Mucosa of descending colon (tissue), 3 donors: ENCODE measurements around the gene COL5A1. TPM values are rescaled to one million over a fixed set of nuclear protein-coding genes. Genes with fewer than 3 reads are reported as not detected.

Experiments
- ATAC-seq: fragments of 200-7000 bp; cut with Tn5 transposase; one replicate; pipeline ENCODE4 v1.9.1; 2020; ENCODE audit warnings: mild to moderate bottlenecking, moderate library complexity
- DNase-seq, 3 donors: peaks; one replicate each; pipeline ENCODE4 v3.0.0-alpha.2; 2020
- H3K36me3 ChIP-seq: fragments of 200-600 bp; one replicate; pipeline ENCODE4 v1.8.0; 2021; ENCODE audit warnings: low read depth, mild to moderate bottlenecking
- H3K4me1 ChIP-seq: fragments of 200-600 bp; one replicate; pipeline ENCODE4 v1.8.0; 2021; ENCODE audit warnings: low read depth, mild to moderate bottlenecking
- H3K4me3 ChIP-seq: fragments of 200-600 bp; one replicate; pipeline ENCODE4 v1.8.0; 2021; ENCODE audit warnings: mild to moderate bottlenecking
- H3K9me3 ChIP-seq: fragments of 200-600 bp; one replicate; pipeline ENCODE4 v1.8.0; 2021; ENCODE audit warnings: mild to moderate bottlenecking
- CTCF ChIP-seq: fragments of 200-600 bp; IDR thresholded peaks from one replicate; pipeline ENCODE4 v1.8.0; 2022; ENCODE audit warnings: antibody characterized with exemption, mild to moderate bottlenecking
- intact Hi-C, 2 donors: fragments of 100-400 bp; cut with DNase I in 1 of 2; cut with micrococcal nuclease in 1 of 2; formaldehyde crosslinking; loops; one replicate each; pipeline versions ENCODE4 v1.11.0 to v1.11.1; 2022; cut with DNase I, micrococcal nuclease
- total RNA-seq, 3 donors: library from RNA; stranded (reverse); fragmentation: NEBNext Ultra II Directional in 2 of 3; extraction: Animal tissue kit (Norgen Biotek cat#: 25700) in 2 of 3; gene quantifications; one replicate each; pipeline versions ENCODE4 v1.2.1 to v1.2.4, GENCODE V29; 2021 to 2023
- donor health status: DM: no; HTN: no; CAD: no; lungs with moderate emphysema.
- donor health status: DM: no; HTN: no; CAD: no.
- donor health status: DM: no; HTN: yes; CAD: no.

COL5A1 gene
- total RNA-seq, 3 donors from 2014 or later: 8.6 to 62.3 (median 22.2) TPM

- H3K4me1 ChIP-seq: no peaks in the 10 kb centered on the region
- no peak for TF ChIP-seq CTCF
- no peaks in the 10 kb centered on the region for H3K36me3 ChIP-seq
- no peak for DNase-seq
- intact Hi-C loops: no loop called here
- ATAC-seq: no peak
- no peak overlapping the region for H3K4me3 ChIP-seq
- H3K9me3 ChIP-seq: no peaks in the 10 kb centered on the region
Measured at GRCh38 chr9:134776080-134776796, 134.6 kb downstream of the COL5A1 start.

DNA sequence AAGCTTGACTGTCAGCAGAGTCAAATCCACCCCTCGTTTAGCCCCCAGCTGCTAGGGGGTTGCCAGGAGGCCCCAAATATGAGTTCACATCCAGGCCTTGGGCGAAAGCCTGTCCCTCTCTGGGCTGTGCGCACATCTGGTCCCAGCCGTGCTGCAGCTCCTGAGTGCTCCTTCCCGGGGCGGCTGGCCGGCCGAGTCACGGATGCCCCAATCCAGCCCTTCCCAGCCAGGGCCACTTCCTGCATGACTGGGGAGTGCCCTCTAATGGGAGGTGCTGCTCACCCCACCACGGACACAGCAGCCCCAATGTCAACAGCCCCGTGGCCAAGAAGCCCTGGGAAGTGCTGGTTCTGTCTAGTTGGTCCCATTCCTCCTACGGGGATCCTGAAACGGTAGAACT, 135.6 kb downstream of the COL5A1 start:
- Histone ChIP-seq H3K4me1 (no peaks in the 10 kb centered on the region), H3K36me3 (no peaks in the 10 kb centered on the region), H3K4me3 (no peak overlapping the region), H3K9me3 (no peaks in the 10 kb centered on the region)
- no peak for TF ChIP-seq CTCF
- intact Hi-C loops: no loop called here
- no peak for ATAC-seq
- no peak for DNase-seq

GRCh38 chr9:134778156-134778555, 136.6 kb downstream of the COL5A1 start:
- no peaks in the 10 kb centered on the region for H3K36me3 ChIP-seq
- DNase-seq (no peak), ATAC-seq (no peak)
- H3K4me3 ChIP-seq: no peak overlapping the region
- no peaks in the 10 kb centered on the region for H3K4me1 ChIP-seq
- intact Hi-C loops: no loop called here
- no peak for TF ChIP-seq CTCF
- no peaks in the 10 kb centered on the region for H3K9me3 ChIP-seq

GRCh38 chr9:134778841-134779411, 137.3 kb downstream of the COL5A1 start:
- H3K36me3 ChIP-seq: no peaks in the 10 kb centered on the region
- no peak for TF ChIP-seq CTCF
- no peaks in the 10 kb centered on the region for H3K9me3 ChIP-seq
- H3K4me1 ChIP-seq: no peaks in the 10 kb centered on the region
- ATAC-seq (peak; percentile 57), DNase-seq (peak in 2 of 3 donors; percentile 54 to 65)
- no peak overlapping the region for H3K4me3 ChIP-seq
- intact Hi-C loops: no loop called here

DNA sequence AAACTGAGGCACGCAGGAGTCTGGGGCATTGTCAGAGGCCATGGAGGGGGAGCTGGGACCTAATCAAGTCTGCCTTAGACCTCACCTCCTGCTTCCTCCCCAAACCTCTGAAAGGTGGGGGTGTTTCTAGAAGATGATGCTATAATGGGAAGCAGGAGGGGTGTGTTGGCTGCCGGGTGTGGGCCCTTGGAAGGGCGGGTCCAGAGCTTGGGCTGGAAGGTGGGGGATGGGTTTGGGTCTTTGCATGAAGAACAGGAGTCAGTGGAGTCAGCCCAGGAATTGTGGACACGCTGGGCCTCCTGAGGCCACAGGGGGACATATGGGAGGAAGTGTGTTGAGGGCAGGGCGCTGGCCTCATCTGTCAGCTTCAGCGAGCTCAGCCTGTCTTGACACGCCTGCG, 138.0 kb downstream of the COL5A1 start:
- Histone ChIP-seq H3K36me3 (no peaks in the 10 kb centered on the region), H3K4me3 (no peak overlapping the region), H3K9me3 (no peaks in the 10 kb centered on the region), H3K4me1 (no peaks in the 10 kb centered on the region)
- ATAC-seq (no peak), DNase-seq (no peak)
- intact Hi-C loops: no loop called here
- no peak for TF ChIP-seq CTCF
